CD4-positive, alpha-beta T cell treated with Interferon alpha-2 for 1 hour (primary cell): ENCODE results near the gene RTTN.
"Not testable (repeated sequence)": the region's sequence is repeated elsewhere in the genome, so short reads cannot be mapped to it uniquely, and the experiment has no call there.

Source experiments
- DNase-seq, 2 donors: peaks; one replicate each; pipeline ENCODE4 v3.0.0-alpha.2; 2020 to 2022

The RTTN gene

GRCh38 chr18:70149616-70150301 lies 55.7 kb downstream of the RTTN start:
- DNase-seq: no peak

- DNase-seq: no peak
Observed at GRCh38 chr18:70149156-70149555, 56.3 kb downstream of the RTTN start.

- no peak for DNase-seq
Observed at GRCh38 chr18:70148039-70148938, 57.2 kb downstream of the RTTN start.

- no peak for DNase-seq
Observed at GRCh38 chr18:70146174-70146573, 59.3 kb downstream of the RTTN start.

- no peak for DNase-seq
Observed at GRCh38 chr18:70142001-70142400, 63.5 kb downstream of the RTTN start.

- no peak for DNase-seq
Observed at GRCh38 chr18:70139138-70139537, 66.3 kb downstream of the RTTN start.

- DNase-seq: no peak
Observed at GRCh38 chr18:70135604-70136003, 69.9 kb downstream of the RTTN start.

- DNase-seq: no peak
Observed at GRCh38 chr18:70132999-70133398, 72.5 kb downstream of the RTTN start.

GRCh38 chr18:70128271-70128670 lies 77.2 kb downstream of the RTTN start:
- DNase-seq: no peak

- no peak for DNase-seq
Observed at GRCh38 chr18:70127359-70127758, 78.1 kb downstream of the RTTN start.

- DNase-seq: no peak
Observed at GRCh38 chr18:70126832-70127231, 78.7 kb downstream of the RTTN start.

- no peak for DNase-seq
Observed at GRCh38 chr18:70124139-70124538, 81.3 kb downstream of the RTTN start.

- DNase-seq: no peak
Observed at GRCh38 chr18:70121842-70122241, 83.6 kb downstream of the RTTN start.

GRCh38 chr18:70116949-70117348 lies 88.5 kb downstream of the RTTN start:
- DNase-seq: no peak

- DNase-seq: no peak
Observed at GRCh38 chr18:70113511-70113910, 92.0 kb downstream of the RTTN start.

- DNase-seq: no peak
Observed at GRCh38 chr18:70110678-70111077, 94.8 kb downstream of the RTTN start.

- DNase-seq: no peak
Observed at GRCh38 chr18:70107091-70107490, 98.4 kb downstream of the RTTN start.

GRCh38 chr18:70102854-70103253 lies 102.6 kb downstream of the RTTN start:
- DNase-seq: not testable (repeated sequence)

- DNase-seq: no peak
Observed at GRCh38 chr18:70089858-70090257, 115.6 kb downstream of the RTTN start.

- DNase-seq: no peak
Observed at GRCh38 chr18:70086085-70086484, 119.4 kb downstream of the RTTN start.

GRCh38 chr18:70085641-70086040 lies 119.8 kb downstream of the RTTN start:
- DNase-seq: no peak

GRCh38 chr18:70082430-70082829 lies 123.1 kb downstream of the RTTN start:
- DNase-seq: no peak

- no peak for DNase-seq
Observed at GRCh38 chr18:70078106-70078505, 127.4 kb downstream of the RTTN start.

GRCh38 chr18:70075906-70076305 lies 129.6 kb downstream of the RTTN start:
- DNase-seq: no peak
